ENCODE results near the gene APCDD1. TPM values are rescaled to one million over a fixed set of nuclear protein-coding genes. Genes with fewer than 3 reads are reported as not detected.

Gene APCDD1
- total and polyA plus RNA-seq, 2 of the 8 experiments (the other 6 are each of a cell fraction or from before 2014, with no cell fraction given) = 2.6 to 3.6 TPM

- Histone ChIP-seq H3K9ac (replicated peaks in 1 of 4; ENCODE audit: extremely low read depth in 1 of 4, low read depth in 3 of 4, low read length in 3 of 4) (no peak overlapping the region), H3K23ac (ENCODE audit: insufficient read length) (no peak overlapping the region), H3K79me2 (ENCODE audit: control insufficient read depth in 1 of 2, insufficient read depth in 2 of 2, low read length in 2 of 2) (no peaks in the 10 kb centered on the region), H3K56ac (replicated peaks; ENCODE audit: insufficient read length, low read depth, low read length) (no peak overlapping the region), H2BK20ac (ENCODE audit: low read length) (no peak overlapping the region), H3K4me2 (ENCODE audit: insufficient read depth in 1 of 2, low read depth in 2 of 2, low read length in 2 of 2) (no peak overlapping the region), H2BK120ac (replicated peaks; ENCODE audit: low read depth, low read length) (no peak overlapping the region), H3K4me1 (replicated peaks in 1 of 4; ENCODE audit: control insufficient read depth in 3 of 4, insufficient read depth in 4 of 4, low read length in 3 of 4) (peaks cover 0 to 6% (median under 1%) of the 10 kb centered on the region in 4 experiments; a peak in 3 of 7 replicates), H3K14ac (ENCODE audit: insufficient read length) (no peak overlapping the region), H4K20me1 (replicated peaks in 1 of 2; ENCODE audit: control insufficient read depth in 1 of 2, insufficient read depth in 2 of 2, low read length in 2 of 2) (no peaks in the 10 kb centered on the region), H3K18ac (ENCODE audit: extremely low read depth, low read length) (no peak overlapping the region), H3K9me3 (ENCODE audit: insufficient read depth in 2 of 2, low read depth in 1 of 2, low read length in 1 of 2) (no peaks in the 10 kb centered on the region), H3K79me1 (ENCODE audit: low read depth, low read length) (no peaks in the 10 kb centered on the region), H4K5ac (ENCODE audit: insufficient read length, low read depth, low read length) (no peak overlapping the region), H3K23me2 (ENCODE audit: low read depth, low read length) (no peaks in the 10 kb centered on the region), H3K4me3 (ENCODE audit: extremely low read depth in 1 of 4, insufficient read depth in 2 of 4, low read depth in 3 of 4, low read length in 4 of 4) (no peak overlapping the region), H4K8ac (ENCODE audit: extremely low read depth, insufficient read depth, low read length) (peak overlapping the region; percentile 12; the same call in 1 of the 2 replicates), H2BK5ac (ENCODE audit: low read depth, low read length) (no peak overlapping the region), H3K27ac (ENCODE audit: low read depth, low read length) (no peak overlapping the region), H4K91ac (replicated peaks; ENCODE audit: insufficient read length, low read length) (no peak overlapping the region), H2BK12ac (ENCODE audit: low read depth, low read length) (no peak overlapping the region), H2BK15ac (ENCODE audit: low read length) (no peak overlapping the region), H2AFZ (ENCODE audit: low read length) (no peak overlapping the region), H3K4ac (replicated peaks; ENCODE audit: insufficient read length, low read depth, low read length) (no peak overlapping the region), H3K36me3 (ENCODE audit: control insufficient read depth in 2 of 4, insufficient read depth in 4 of 4, low read length in 3 of 4) (no peaks in the 10 kb centered on the region), H2AK5ac (ENCODE audit: low read depth, low read length) (no peak overlapping the region), H3K27me3 (replicated peaks in 1 of 4; ENCODE audit: control insufficient read depth in 3 of 4, extremely low read depth in 1 of 4, insufficient read depth in 3 of 4, low read length in 3 of 4) (no peaks in the 10 kb centered on the region; a peak in 2 of 7 replicates)
- CTCF ChIA-PET (ENCODE audit: partially characterized antibody) = no interaction called here
- no peak for DNase-seq (ENCODE audit: low read depth in 1 of 2, low spot score in 2 of 2)
- 92% methylated on average over 20 of the region's 20 CpGs; no CpG with 5 or more reads in 1 of the 2 experiments for WGBS, 2 experiments (ENCODE audit: extremely low coverage in 1 of 2, insufficient coverage in 1 of 2, insufficient read length in 1 of 2, insufficient replicate concordance in 2 of 2, low coverage in 1 of 2, low lambda C conversion rate in 2 of 2, missing lambda C conversion rate in 1 of 2)
- POLR2A ChIA-PET (ENCODE audit: partially characterized antibody) = no interaction called here
- no peak for FAIRE-seq
- no peak for TF ChIP-seq ASH2L (IDR thresholded peaks at IDR 0.05; ENCODE audit: low read length)
- no peak for TF ChIP-seq RNF2 (IDR thresholded peaks at IDR 0.05; ENCODE audit: borderline replicate concordance, low read depth, low read length, missing control alignments, poor library complexity, severe bottlenecking)
- TF ChIP-seq MAX (IDR thresholded peaks at IDR 0.05) = no peak
- TF ChIP-seq USF2 (IDR thresholded peaks at IDR 0.05; ENCODE audit: low read length) = no peak
- no peak for TF ChIP-seq RFX5 (IDR thresholded peaks at IDR 0.05; ENCODE audit: borderline replicate concordance, low read depth, low read length)
- TF ChIP-seq PHF8 (conservative IDR thresholded peaks at IDR 0.05; ENCODE audit: low read depth, low read length) = no peak
- TF ChIP-seq KDM4A (IDR thresholded peaks at IDR 0.05; ENCODE audit: low read depth, low read length, severe bottlenecking) = no peak
- TF ChIP-seq CHD2 (IDR thresholded peaks at IDR 0.05; ENCODE audit: low read length) = no peak
- no peak for TF ChIP-seq CTBP2 (IDR thresholded peaks at IDR 0.05; ENCODE audit: borderline replicate concordance, insufficient read depth, insufficient read length, low read length)
- TF ChIP-seq POLR2A (IDR thresholded peaks at IDR 0.05; ENCODE audit: control extremely low read depth in 1 of 2, low read depth in 2 of 2, low read length in 2 of 2) = no peak
- no peak for TF ChIP-seq SP2 (IDR thresholded peaks at IDR 0.05; ENCODE audit: low read length)
- no peak for TF ChIP-seq TBP (IDR thresholded peaks at IDR 0.05; ENCODE audit: low read depth, low read length)
- TF ChIP-seq SUZ12 (IDR thresholded peaks at IDR 0.05; ENCODE audit: low read length) = no peak
- no peak for TF ChIP-seq TEAD4 (IDR thresholded peaks at IDR 0.05; ENCODE audit: low read depth, low read length)
Observed at GRCh38 chr18:10485475-10485874, 31.0 kb downstream of the APCDD1 start.

Measured in H1 (cell line).